HG03442 (cell line): Measurements from ENCODE around the gene IL6ST.
"Not testable (repeated sequence)": the region's sequence is repeated elsewhere in the genome, so short reads cannot be mapped to it uniquely, and the experiment has no call there.

ENCODE experiments used
- ATAC-seq: cut with Tn5 transposase; IDR thresholded peaks from one replicate; pipeline ENCODE4 v1.9.1; 2021; ENCODE audit warnings: mild to moderate bottlenecking, moderate library complexity; ENCODE audit not compliant: unreplicated experiment

The IL6ST gene

DNA sequence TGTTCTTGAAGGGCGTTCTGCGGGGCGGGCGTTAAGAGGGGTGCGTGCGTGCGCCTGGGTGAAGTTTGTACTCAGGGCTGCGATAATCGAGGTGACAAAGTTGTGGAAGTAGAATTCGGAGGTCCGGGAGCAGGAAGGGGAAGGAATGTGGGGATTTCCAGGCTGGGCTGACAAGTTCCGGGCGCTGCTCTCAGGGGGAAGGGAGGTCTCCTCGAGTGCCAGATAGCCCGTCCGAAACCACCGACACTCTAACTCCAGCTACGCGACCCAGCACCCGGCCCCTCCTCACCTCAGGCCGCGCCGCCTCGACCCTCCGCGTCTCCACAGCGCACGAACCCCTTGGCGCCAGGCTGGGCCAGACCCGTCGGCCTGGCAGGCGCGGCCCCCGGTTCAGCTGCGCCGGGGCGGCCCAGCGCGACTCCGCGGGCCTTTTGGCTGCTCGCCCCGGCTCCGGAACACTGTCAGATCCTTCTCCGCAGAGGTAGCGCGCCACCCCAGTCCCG is at the start of gene IL6ST:
TSS of gene IL6ST (minus strand) at position 469 of the 503 bp plus-strand sequence. CDS start 18,685 bp downstream, outside the sequence.
- peak; percentile 37 for ATAC-seq

GRCh38 chr5:56039985-56040384 is 45.2 kb upstream of the IL6ST start:
- ATAC-seq = no peak

- not testable (repeated sequence) for ATAC-seq
These were observed 43.4 kb upstream of the IL6ST start for GRCh38 chr5:56038206-56038605.

GRCh38 chr5:56037531-56038010 is 42.8 kb upstream of the IL6ST start:
- ATAC-seq = no peak

- not testable (repeated sequence) for ATAC-seq
These were observed 40.6 kb upstream of the IL6ST start for GRCh38 chr5:56035394-56035793.

- ATAC-seq = not testable (repeated sequence)
These were observed 35.3 kb upstream of the IL6ST start for GRCh38 chr5:56029871-56030630.

DNA sequence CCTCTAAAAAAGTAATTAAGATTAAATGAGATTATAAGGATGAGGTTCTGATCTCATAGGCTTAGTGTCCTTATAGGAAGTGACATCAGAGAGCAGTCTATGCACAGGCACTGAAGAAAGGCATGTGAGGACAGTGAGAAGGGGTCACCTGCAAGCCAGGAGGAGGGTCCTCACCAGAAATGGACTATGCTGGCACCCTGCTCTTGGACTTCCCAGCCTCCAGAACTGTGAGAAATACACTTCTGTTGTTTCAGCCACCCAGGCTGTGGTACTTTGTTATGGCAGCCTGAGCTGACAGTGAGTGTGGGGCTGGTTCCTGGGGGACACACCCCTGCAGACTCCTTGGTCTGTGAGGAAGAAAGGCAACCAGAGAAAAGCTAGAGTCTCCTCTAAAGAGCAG is 34.7 kb upstream of the IL6ST start:
- ATAC-seq = no peak

GRCh38 chr5:56028708-56029107 is 33.9 kb upstream of the IL6ST start:
- no peak for ATAC-seq

DNA sequence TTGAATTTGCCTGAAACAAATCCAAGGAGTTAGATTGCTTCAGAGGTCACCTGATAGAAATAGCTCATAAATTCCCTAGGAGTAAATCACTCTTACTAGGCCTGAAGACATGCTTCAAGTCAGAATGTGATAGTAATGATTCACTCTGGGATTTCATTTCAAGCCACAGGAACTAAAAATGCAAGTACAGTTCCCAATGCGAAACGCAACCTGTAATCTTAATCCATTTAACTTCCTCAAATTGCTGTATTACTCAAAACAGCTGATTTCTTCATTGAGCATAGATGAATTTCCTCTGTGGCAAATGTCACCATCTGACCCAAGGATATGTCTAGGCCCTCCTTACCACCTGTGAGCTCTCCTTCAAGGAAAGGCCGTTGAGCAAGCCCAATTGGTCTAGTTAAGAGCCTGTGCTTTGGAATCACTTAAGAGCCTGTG is 32.1 kb upstream of the IL6ST start:
- ATAC-seq = peak; percentile 81

DNA sequence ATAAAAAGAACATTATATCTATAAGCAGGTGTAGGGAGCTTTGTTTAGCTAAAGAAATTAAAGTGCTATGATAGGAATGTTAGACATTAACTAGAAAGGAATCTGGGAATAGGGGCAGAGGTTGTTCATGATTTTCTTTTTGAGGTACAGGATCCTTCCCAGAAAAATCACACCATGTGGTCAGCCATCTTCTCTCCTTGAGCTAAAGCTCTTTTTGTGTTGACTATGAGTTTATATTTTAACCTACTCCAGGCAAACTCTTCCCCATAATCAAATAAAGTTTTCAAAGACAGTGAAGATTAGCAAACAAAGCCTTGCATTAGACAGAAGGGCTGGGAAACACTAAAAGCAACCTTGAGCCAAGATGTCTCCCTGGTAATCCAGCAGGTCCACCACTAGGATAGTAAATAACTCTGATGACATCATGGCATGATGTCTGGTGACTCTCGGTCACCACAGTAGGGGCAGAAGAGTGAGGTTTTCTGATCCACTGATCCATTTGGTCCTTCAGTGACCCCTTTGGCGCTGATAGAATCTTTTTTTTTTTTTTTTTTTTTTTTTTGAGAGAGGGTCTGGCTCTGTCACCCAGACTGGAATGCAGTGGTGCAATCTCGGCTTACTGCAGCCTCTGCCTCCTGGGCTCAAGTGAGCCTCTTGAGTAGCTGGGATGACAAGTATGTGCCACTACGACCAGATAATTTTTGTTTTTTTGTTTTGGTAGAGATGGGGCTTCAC is 30.6 kb upstream of the IL6ST start:
- no peak for ATAC-seq

DNA sequence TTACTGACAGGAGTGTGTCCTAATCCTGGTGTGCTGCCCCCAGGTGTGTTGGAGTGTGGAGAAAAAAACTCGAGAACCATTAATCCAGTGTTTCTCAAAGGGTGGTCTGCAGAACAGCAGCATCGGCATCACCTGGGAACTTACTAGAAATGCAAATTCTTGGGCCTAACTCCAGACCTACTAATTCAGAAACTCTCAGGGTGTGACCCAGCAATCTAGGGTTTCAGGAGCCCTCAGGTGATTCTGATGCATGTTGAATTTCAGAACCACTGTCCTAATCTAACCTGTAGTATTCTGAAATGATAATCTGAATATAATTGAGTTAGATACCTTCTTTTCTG is 30.0 kb upstream of the IL6ST start:
- ATAC-seq = no peak

DNA sequence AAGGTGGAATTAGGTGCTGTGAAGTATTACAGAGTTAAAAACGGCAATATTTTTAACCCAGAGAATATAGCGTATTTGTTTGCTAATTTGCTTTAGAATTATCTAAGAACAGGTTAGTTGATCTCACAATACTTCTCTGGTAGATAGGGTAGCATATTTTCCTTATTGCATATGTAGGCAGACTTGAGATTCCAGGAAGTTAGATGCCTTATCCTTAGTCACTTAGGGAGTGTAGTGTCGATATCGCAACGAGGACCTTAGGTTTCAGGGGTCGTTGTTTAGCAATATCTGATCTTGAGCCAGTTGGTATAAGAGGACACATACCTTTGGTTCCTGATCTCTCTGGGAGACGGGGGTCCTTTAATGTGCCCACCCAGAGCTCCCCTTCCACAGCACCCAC is 28.5 kb upstream of the IL6ST start:
- no peak for ATAC-seq

DNA sequence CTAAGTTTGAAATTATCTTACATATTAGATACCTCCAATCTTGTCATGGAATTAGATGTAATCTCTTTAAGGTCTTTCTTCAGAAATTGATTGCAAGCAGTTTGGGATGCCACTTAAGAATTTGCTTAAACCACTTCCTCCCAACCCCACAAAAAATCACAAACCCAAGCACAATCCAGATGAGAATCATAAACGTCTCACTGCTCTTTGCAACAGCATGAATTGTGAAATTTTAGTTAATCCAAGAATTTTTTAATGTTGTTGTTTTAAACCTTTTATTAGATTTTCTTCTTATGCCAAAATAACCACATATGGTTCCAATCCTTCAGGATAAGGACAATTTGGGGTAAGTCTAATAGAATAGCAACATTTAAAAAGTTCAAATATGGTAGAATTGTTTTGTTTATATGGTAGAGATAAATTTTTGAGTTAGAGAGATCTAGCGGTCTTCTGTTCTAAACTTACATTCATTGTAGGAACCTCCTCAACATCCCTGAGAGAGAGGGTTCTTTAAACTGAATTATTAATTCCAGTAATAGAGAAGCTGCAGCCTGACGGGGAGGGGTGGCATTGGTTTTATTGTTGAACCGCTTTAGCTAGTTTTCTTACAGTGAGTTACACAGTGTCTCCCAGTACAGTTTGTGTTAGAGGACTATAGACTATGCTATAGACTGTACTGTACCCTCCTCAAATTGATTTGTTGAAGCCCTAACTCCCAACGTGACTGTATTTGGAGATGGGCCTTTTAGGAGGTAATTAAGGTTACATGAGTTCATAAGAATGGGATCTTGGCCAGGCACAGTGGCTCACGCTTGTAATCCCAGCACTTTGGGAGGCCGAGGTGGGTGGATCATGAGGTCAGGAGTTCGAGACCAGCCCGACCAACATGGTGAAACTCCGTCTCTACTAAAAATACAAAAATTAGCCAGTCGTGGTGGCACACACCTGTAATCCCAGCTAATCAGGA is 24.8 kb upstream of the IL6ST start:
- ATAC-seq = no peak

DNA sequence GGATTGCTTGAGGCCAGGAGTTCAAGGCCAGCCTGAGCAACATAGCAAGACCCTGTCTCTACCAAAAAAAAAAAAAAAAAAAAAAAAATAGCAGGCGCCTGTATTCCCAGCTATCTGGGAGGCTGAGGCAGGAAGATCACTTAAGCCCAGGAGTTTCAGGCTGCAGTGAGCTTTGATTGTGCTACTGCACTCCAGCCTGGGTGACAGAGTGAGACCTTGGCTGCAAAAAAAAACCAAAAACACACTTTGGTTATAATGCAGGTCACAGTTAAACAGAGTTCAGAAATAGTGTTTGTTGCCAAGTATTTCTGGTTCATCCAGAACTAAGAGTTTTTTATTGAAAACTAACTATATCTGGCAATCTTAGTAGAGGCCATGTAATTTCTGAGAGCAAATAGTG is 24.1 kb upstream of the IL6ST start:
- ATAC-seq = no peak

DNA sequence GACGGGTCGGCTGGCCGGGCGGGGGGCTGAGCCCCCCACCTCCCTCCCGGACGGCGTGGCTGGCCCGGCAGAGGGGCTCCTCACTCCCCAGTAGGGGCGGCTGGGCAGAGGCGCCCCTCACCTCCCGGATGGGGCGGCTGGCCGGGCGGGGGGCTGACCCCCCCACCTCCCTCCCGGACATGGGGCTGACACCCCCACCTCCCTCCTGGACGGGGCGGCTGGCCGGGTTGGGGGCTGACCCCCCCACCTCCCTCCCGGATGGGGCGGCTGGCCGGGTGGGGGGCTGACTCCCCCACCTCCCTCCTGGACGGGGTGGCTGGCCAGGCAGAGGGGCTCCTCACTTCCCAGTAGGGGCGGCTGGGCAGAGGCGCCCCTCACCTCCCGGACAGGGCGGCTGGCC is 19.9 kb upstream of the IL6ST start:
- not testable (repeated sequence) for ATAC-seq

GRCh38 chr5:56013939-56014338 is 19.2 kb upstream of the IL6ST start:
- not testable (repeated sequence) for ATAC-seq

DNA sequence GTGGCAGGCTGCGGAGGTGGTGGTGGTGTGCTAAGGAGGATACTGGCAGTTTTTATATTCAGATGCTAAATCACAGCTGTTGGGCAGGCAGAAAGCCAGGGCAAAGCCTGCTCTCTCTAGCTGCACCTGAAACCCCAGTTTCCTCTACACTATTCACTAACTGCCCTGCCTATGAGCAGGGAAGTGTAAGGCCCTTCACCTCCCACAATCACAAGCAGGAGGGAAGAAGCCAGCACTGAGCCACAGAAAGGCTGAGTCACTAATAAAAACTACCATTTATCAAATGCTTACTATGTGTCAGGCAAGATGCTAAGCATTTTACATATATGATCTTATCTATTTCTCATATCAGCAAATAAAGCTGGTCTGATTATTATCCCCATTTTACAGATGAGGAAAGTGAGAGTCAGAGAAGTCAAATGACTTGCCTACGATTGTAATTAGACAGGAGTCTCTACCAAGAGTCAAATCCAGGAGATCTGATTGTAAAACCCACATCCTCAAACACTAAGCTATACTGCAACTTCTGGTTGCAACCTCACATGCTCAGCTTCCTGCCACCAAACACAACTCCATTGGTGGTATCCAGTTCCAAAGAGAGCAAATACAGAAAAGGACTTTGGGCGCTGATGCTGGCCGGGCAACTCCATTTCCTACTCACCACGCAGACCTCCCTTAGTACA is 17.7 kb upstream of the IL6ST start:
- no peak for ATAC-seq

DNA sequence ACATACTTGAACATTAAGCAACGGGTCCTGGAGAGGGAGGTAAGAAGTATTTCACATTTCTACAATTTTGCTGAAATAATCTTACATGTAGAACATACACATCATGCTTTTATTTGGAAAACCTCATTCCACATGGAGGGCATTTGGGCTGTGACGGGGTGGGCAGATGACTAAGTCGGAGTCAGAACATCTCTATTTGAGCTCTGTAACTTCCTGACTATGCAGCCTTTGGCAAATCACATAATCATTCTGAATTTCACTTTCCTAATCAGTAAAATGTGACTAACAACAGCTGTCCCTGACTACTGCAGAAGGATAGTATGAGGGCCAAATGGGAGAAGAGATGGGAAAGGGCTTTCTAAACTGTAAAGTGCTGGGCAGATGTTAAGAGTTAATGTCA is 17.1 kb upstream of the IL6ST start:
- ATAC-seq = no peak

- ATAC-seq = no peak
These were observed 15.7 kb upstream of the IL6ST start for GRCh38 chr5:56010431-56010830.

DNA sequence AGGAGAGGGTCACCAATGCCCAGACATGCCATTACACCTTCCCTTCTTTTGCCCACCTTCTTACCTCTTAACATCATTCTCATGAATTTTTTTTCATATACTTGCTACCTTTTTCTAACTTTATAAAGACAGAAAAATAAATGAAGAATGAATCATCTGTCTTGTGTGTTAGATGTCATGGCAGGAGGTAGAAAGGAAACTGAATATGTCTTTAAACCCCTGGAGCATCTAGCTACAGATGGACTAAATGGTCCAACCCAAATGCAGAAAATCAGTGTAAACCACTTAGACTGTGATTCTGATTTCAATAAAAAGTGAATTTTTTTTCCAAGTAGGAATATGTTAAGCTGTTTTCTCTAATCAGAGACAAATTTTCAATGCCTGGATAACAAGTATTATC is 11.8 kb upstream of the IL6ST start:
- ATAC-seq = no peak
